ENCODE measurements around the gene CYLD. TPM values are rescaled to one million over a fixed set of nuclear protein-coding genes. Genes with fewer than 3 reads are reported as not detected.

The CYLD gene
- total RNA-seq, 2 experiments from 2014 or later, result 7.4 to 14.9 TPM

DNA sequence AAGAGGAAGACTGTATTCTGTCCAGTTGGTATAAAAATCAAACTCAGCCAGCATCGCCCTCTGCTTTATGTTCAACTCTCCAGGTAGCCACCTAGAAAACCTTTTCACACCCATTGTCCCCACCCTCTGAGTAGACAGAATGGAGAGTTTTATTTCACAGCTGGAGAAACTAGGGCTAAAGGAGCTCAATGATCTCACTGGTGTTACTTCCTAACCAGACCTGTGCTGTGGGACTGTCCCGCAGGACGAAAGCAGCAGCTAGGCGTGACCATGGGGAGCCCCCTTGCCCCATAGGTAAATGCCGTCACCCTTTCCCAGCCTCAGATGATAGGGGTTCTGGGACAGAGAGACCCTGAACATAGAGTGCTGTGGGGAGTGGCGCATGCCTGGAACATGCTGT, 67.7 kb downstream of the CYLD start:
- no peak for DNase-seq (ENCODE audit: low spot score)
- no peak for TF ChIP-seq CTCF (conservative IDR thresholded peaks at IDR 0.05; ENCODE audit: low read length)
- TF ChIP-seq EZH2phosphoT487 (IDR thresholded peaks at IDR 0.05; ENCODE audit: borderline replicate concordance, low read depth, low read length), result no peak
- intact Hi-C loops (cut with micrococcal nuclease; ENCODE audit: unreplicated experiment), result loop anchor here (10.0 kb wide), 1 partner anchor 595 kb away; no protein-coding TSS in a partner anchor
- Histone ChIP-seq H3K9me2 (ENCODE audit: insufficient read depth, low read length) (no peaks in the 10 kb centered on the region), H4K20me1 (ENCODE audit: insufficient read depth, low read length) (no peaks in the 10 kb centered on the region), H2AFZ (ENCODE audit: low read length) (no peak overlapping the region), H3K9me3 (ENCODE audit: low read length) (no peaks in the 10 kb centered on the region), H3K4me2 (ENCODE audit: low read length) (no peak overlapping the region), H3K36me3 (ENCODE audit: insufficient read depth, low read length) (no peaks in the 10 kb centered on the region), H3K79me2 (ENCODE audit: insufficient read depth, low read depth, low read length) (no peaks in the 10 kb centered on the region), H3K4me3 (ENCODE audit: low read depth, low read length, poor library complexity, severe bottlenecking) (no peak overlapping the region), H3K27ac (ENCODE audit: low read depth, low read length, poor library complexity, severe bottlenecking) (no peak overlapping the region), H3K4me1 (ENCODE audit: insufficient read depth, low read length, poor library complexity, severe bottlenecking) (no peaks in the 10 kb centered on the region)
- no TSS peak for BruUV-seq (replicated peaks)
- ChIA-PET CTCF (ENCODE audit: unreplicated experiment) (no interaction called here), POLR2A (interaction anchor here (0.6 kb wide), 1 partner anchor 1872 kb away, joined by 3 read pairs; no protein-coding TSS in a partner anchor)

DNA sequence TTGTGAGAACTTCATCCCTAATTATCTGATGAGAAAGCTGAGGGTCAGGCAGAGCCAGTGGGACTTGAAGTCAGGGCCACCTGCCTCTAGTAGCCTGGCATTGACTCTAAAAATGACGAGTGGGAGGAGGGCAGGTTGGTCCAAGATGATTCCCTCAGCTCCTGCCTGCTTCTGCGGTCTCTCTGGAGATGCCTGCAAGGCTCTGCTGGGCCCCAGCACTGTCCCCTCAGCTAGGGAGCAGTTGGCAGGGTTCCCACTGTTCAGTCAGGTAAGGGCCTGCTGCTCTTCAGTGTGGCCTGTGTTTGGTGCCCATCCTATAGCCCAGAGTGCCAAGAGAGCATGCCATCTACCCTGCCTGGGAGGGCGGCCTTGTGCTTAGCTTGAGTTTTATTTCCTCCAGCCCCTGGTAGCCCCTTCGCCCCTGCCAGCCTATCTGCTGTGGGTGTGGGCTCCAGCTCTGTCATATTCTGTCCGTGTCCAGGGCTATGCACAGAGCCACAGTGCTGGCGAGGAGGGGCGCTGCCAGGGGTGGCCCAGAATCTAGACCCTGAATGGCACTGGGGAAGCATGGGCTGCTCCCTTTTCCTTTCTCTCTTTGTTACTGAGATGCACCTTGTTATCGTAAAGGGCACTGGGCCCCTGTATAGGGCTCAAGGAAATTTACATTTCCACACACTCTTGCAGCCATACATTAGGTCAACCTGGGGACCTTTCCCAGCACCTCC, 68.5 kb downstream of the CYLD start:
- Histone ChIP-seq H3K79me2 (ENCODE audit: insufficient read depth, low read depth, low read length) (no peaks in the 10 kb centered on the region), H2AFZ (ENCODE audit: low read length) (no peak overlapping the region), H3K9me3 (ENCODE audit: low read length) (no peaks in the 10 kb centered on the region), H3K4me1 (ENCODE audit: insufficient read depth, low read length, poor library complexity, severe bottlenecking) (no peaks in the 10 kb centered on the region), H3K9me2 (ENCODE audit: insufficient read depth, low read length) (no peaks in the 10 kb centered on the region), H3K27ac (ENCODE audit: low read depth, low read length, poor library complexity, severe bottlenecking) (no peak overlapping the region), H3K36me3 (ENCODE audit: insufficient read depth, low read length) (no peaks in the 10 kb centered on the region), H3K4me3 (ENCODE audit: low read depth, low read length, poor library complexity, severe bottlenecking) (no peak overlapping the region), H4K20me1 (ENCODE audit: insufficient read depth, low read length) (no peaks in the 10 kb centered on the region), H3K4me2 (ENCODE audit: low read length) (no peak overlapping the region)
- ChIA-PET POLR2A (interaction anchor here (0.6 kb wide), 3 partner anchors 16 to 1873 kb away, joined by 3 to 7 read pairs (median 7); no protein-coding TSS in a partner anchor), CTCF (ENCODE audit: unreplicated experiment) (no interaction called here)
- BruUV-seq (replicated peaks), result no TSS peak
- TF ChIP-seq EZH2phosphoT487 (IDR thresholded peaks at IDR 0.05; ENCODE audit: borderline replicate concordance, low read depth, low read length) (no peak), CTCF (conservative IDR thresholded peaks at IDR 0.05; ENCODE audit: low read length) (no peak)
- intact Hi-C loops (cut with micrococcal nuclease; ENCODE audit: unreplicated experiment), result no loop called here
- DNase-seq (ENCODE audit: low spot score), result no peak

- Histone ChIP-seq H3K27ac (ENCODE audit: low read depth, low read length, poor library complexity, severe bottlenecking) (no peak overlapping the region), H3K9me2 (ENCODE audit: insufficient read depth, low read length) (no peaks in the 10 kb centered on the region), H4K20me1 (ENCODE audit: insufficient read depth, low read length) (no peaks in the 10 kb centered on the region), H3K4me2 (ENCODE audit: low read length) (no peak overlapping the region), H2AFZ (ENCODE audit: low read length) (no peak overlapping the region), H3K4me1 (ENCODE audit: insufficient read depth, low read length, poor library complexity, severe bottlenecking) (no peaks in the 10 kb centered on the region), H3K4me3 (ENCODE audit: low read depth, low read length, poor library complexity, severe bottlenecking) (no peak overlapping the region), H3K79me2 (ENCODE audit: insufficient read depth, low read depth, low read length) (no peaks in the 10 kb centered on the region), H3K9me3 (ENCODE audit: low read length) (no peaks in the 10 kb centered on the region), H3K36me3 (ENCODE audit: insufficient read depth, low read length) (no peaks in the 10 kb centered on the region)
- POLR2A ChIA-PET, result interaction anchor here (0.7 kb wide), 1 partner anchor 24 kb away, joined by 4 read pairs; no protein-coding TSS in a partner anchor
- BruUV-seq (replicated peaks), result no TSS peak
- no peak for TF ChIP-seq CTCF (conservative IDR thresholded peaks at IDR 0.05; ENCODE audit: low read length)
- TF ChIP-seq EZH2phosphoT487 (IDR thresholded peaks at IDR 0.05; ENCODE audit: borderline replicate concordance, low read depth, low read length), result no peak
- no peak for DNase-seq (ENCODE audit: low spot score)
- intact Hi-C loops (cut with micrococcal nuclease; ENCODE audit: unreplicated experiment), result no loop called here
- CTCF ChIA-PET (ENCODE audit: unreplicated experiment), result no interaction called here
Measured at GRCh38 chr16:50812046-50812445, 70.2 kb downstream of the CYLD start.
